ENCODE measurements around the gene RBM41. TPM values are rescaled to one million over a fixed set of nuclear protein-coding genes. Genes with fewer than 3 reads are reported as not detected.

The RBM41 gene
- total and polyA plus RNA-seq, 9 of the 15 experiments (the other 6 are each of a cell fraction or from before 2014, with no cell fraction given) = 11.6 to 51.8 (median 27.9) TPM

- TF ChIP-seq MAFK (IDR thresholded peaks at IDR 0.05; ENCODE audit: low read length) (no peak), KDM5B (IDR thresholded peaks at IDR 0.05; ENCODE audit: insufficient replicate concordance, low read depth, low read length) (no peak), KLF10 (CRISPR knock-in tag; IDR thresholded peaks at IDR 0.05) (no peak), PATZ1 (CRISPR knock-in tag; IDR thresholded peaks at IDR 0.05; ENCODE audit: borderline replicate concordance) (no peak), SUPT5H (IDR thresholded peaks at IDR 0.05) (no peak), KLF13 (tag; IDR thresholded peaks at IDR 0.05; ENCODE audit: borderline replicate concordance, low read depth) (no peak)
These were observed 71.0 kb downstream of the RBM41 start (continued) for GRCh38 chrX:107047622-107048021.

- intact Hi-C loops (cut with micrococcal nuclease) (loop anchor here (5.0 to 10.0 kb wide), 2 partner anchors 135 to 863 kb away; no protein-coding TSS in a partner anchor), in situ Hi-C loops (cut with MboI) (no loop called here)
- Histone ChIP-seq H3K9ac (ENCODE audit: insufficient read depth in 1 of 2, low read depth in 2 of 2, low read length in 2 of 2) (no peak overlapping the region), H3K4me3 (no peak overlapping the region), H3K9me3 (replicated peaks; ENCODE audit: control insufficient read depth, insufficient read depth, low read depth, low read length) (no peaks in the 10 kb centered on the region), H3K27me3 (ENCODE audit: control insufficient read depth in 2 of 2, insufficient read depth in 2 of 2, low read length in 2 of 2) (no peaks in the 10 kb centered on the region; a peak in 1 of 5 replicates), H3K9me1 (ENCODE audit: control insufficient read depth, insufficient read depth, low read length) (no peaks in the 10 kb centered on the region), H3K4me2 (ENCODE audit: insufficient read depth, low read length) (no peak overlapping the region), H2AFZ (ENCODE audit: low read depth, low read length) (no peak overlapping the region), H4K20me1 (replicated peaks; ENCODE audit: control insufficient read depth, insufficient read depth, low read length) (no peaks in the 10 kb centered on the region), H3K4me1 (replicated peaks in 1 of 2; ENCODE audit: control insufficient read depth in 2 of 2, insufficient read depth in 2 of 2, low read length in 2 of 2) (no peaks in the 10 kb centered on the region), H3K36me3 (ENCODE audit: control insufficient read depth, insufficient read depth, low read length) (no peaks in the 10 kb centered on the region), H3K79me2 (ENCODE audit: control insufficient read depth, insufficient read depth, low read length) (no peaks in the 10 kb centered on the region), H3K27ac (ENCODE audit: extremely low read depth, low read depth, low read length) (no peak overlapping the region)
- 0% methylated on average over 1 of the region's 1 CpG for WGBS (ENCODE audit: insufficient coverage, low coverage, missing lambda C conversion rate)
- ChIA-PET CTCF (ENCODE audit: low intra/inter-chr PET ratio) (no interaction called here), POLR2A (interaction anchor here (0.6 kb wide), 1 partner anchor 361 kb away, joined by 4 read pairs; no protein-coding TSS in a partner anchor)
- FAIRE-seq (no peak), DNase-seq (ENCODE audit: extremely low read depth in 1 of 4, low spot score in 3 of 4) (no peak), ATAC-seq (no peak)
- no TSS peak for BruUV-seq (replicated peaks)
- no peak for TF ChIP-seq EP300 (IDR thresholded peaks at IDR 0.05; ENCODE audit: low read length)
- TF ChIP-seq ZNF384 (IDR thresholded peaks at IDR 0.05; ENCODE audit: low read depth, low read length) = no peak
- no peak for TF ChIP-seq TAF1 (IDR thresholded peaks at IDR 0.05; ENCODE audit: control insufficient read depth, extremely low read depth, insufficient read depth, low read length, severe bottlenecking)
- no peak for TF ChIP-seq NFRKB (IDR thresholded peaks at IDR 0.05; ENCODE audit: low read depth)
- no peak for TF ChIP-seq CREM (IDR thresholded peaks at IDR 0.05; ENCODE audit: low read depth)
- TF ChIP-seq C11orf30 (IDR thresholded peaks at IDR 0.05; ENCODE audit: low read depth) = peak; percentile 34; the same call in 1 of the 2 replicates
- TF ChIP-seq MNT (conservative IDR thresholded peaks at IDR 0.05) = no peak
- no peak for TF ChIP-seq NBN (IDR thresholded peaks at IDR 0.05; ENCODE audit: low read depth)
- no peak for TF ChIP-seq ZNF507 (tag; conservative IDR thresholded peaks at IDR 0.05)
- TF ChIP-seq RHOXF2B (CRISPR knock-in tag; conservative IDR thresholded peaks at IDR 0.05) = no peak
- TF ChIP-seq PML (IDR thresholded peaks at IDR 0.05; ENCODE audit: low read length) = no peak
- no peak for TF ChIP-seq MEIS2 (IDR thresholded peaks at IDR 0.05; ENCODE audit: partially characterized antibody)
- no peak for TF ChIP-seq ETV5 (CRISPR knock-in tag; IDR thresholded peaks at IDR 0.05; ENCODE audit: low read depth)
- TF ChIP-seq THAP7 (CRISPR knock-in tag; IDR thresholded peaks at IDR 0.05) = no peak
- TF ChIP-seq ZNF316 (IDR thresholded peaks at IDR 0.05) = peak; percentile 44
These were observed 88.9 kb downstream of the RBM41 start for GRCh38 chrX:107029752-107030151.

All from K562 (cell line).